ENCODE results near the gene PDE9A. TPM values are rescaled to one million over a fixed set of nuclear protein-coding genes. Genes with fewer than 3 reads are reported as not detected.

Gene PDE9A
- total RNA-seq, 1 donor = 9.5 TPM

DNA sequence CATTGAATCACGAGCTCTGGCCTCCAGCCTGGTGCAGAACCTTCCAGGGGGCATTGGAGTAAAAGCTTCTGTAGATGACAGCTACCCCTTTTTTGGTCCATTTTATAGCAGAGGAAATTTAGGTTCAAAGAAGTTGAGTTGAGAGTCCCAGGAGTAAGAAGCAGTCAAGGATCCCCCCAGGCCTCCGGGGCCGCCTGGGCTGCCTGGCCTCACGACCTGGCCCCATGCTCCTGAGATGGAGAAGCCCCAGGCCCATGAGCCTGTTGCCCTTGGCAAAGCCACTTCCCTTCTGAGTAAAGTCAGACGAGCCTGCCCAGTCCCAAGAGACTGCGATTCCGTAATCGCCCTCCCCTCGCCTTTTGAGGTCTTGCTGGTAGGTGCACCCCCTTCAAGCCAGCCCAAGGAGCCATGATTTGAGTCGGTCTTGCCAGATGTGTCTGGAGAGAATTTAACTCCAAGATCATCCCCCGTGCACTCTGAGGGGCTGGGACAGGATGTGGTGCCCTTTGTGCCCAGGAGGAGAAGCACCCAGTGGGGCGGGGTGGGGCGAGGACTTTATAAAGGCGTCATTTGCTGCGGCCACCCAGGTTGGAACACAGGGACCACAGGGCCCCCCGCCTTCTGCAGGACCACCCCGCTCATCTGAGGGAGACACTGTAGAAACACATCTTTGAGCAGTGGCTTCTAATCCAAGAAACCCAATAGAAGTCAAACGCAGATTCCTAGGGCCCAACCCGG, 30.1 kb downstream of the PDE9A start:
- TF ChIP-seq, protein P1, sequence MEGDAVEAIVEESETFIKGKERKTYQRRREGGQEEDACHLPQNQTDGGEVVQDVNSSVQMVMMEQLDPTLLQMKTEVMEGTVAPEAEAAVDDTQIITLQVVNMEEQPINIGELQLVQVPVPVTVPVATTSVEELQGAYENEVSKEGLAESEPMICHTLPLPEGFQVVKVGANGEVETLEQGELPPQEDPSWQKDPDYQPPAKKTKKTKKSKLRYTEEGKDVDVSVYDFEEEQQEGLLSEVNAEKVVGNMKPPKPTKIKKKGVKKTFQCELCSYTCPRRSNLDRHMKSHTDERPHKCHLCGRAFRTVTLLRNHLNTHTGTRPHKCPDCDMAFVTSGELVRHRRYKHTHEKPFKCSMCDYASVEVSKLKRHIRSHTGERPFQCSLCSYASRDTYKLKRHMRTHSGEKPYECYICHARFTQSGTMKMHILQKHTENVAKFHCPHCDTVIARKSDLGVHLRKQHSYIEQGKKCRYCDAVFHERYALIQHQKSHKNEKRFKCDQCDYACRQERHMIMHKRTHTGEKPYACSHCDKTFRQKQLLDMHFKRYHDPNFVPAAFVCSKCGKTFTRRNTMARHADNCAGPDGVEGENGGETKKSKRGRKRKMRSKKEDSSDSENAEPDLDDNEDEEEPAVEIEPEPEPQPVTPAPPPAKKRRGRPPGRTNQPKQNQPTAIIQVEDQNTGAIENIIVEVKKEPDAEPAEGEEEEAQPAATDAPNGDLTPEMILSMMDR (IDR thresholded peaks at IDR 0.05; ENCODE audit: insufficient read depth, low read depth, low read length) = no peak
- no peak for DNase-seq (ENCODE audit: low read depth)
- no peak overlapping the region for H3K4me3 ChIP-seq (ENCODE audit: low read depth, low read length)

DNA sequence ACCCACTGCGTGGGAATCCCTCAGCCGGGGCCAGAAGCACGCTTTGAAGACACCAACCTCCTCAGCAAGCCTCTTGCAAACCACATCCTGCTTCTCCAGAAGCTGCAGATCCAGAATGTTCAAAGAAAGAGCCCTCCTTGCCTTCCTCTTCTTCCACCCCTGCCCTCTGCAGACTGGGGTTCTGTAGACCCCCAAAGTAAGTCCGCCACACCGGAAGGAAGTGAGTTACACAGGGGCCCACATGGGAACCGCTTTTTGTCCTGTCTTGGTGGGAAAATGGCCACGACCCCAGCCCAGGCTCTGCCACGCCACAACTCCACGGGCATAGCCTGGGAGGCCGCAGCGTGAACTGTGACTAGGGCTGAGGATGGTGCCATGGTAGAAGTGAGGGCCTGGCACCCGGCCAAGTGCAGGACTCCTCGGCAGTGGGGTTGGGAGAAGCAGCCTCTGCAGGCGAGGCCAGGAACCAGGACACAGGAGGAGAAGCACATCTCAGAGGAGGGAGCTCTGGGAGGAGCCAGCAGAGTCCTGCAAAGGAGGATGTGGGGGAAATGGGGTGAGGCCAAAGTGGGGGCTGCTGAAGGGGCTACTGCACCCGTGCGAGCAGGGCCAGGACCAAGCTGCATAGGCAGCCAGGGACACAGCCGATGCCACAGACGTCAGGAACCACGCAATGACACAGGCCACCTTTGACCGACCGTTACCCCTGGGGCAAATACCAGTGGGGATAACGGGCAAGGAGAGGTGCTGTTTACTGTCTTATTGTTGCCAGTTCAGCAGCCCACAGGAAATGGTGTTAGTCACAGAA, 30.9 kb downstream of the PDE9A start:
- TF ChIP-seq, protein P1 (IDR thresholded peaks at IDR 0.05; ENCODE audit: insufficient read depth, low read depth, low read length) = no peak
- no peak overlapping the region for H3K4me3 ChIP-seq (ENCODE audit: low read depth, low read length)
- no peak for DNase-seq (ENCODE audit: low read depth)

DNA sequence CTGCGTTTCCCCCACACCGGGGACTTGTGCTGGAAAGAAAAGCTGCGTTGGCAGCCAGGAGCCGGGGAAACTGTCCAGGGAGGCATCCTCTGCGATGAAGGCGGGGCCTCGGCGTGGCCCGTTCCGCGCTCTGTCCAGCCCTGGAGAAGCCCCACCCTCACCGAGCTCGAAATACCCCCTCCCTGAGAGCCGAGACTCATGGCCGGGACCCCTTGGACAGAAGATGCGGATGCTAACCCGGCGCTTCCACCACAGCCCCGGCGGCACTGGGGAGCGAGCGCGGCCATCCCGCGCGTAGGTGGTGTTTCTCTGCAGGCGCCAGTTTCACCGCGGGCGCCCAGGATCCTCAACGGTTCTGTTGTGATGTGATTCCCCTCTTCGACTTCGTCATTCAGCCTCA, 31.6 kb downstream of the PDE9A start:
- H3K4me3 ChIP-seq (ENCODE audit: low read depth, low read length) = peak overlapping the region; percentile 48
- TF ChIP-seq, protein P1 (IDR thresholded peaks at IDR 0.05; ENCODE audit: insufficient read depth, low read depth, low read length) = no peak
- no peak for DNase-seq (ENCODE audit: low read depth)

DNA sequence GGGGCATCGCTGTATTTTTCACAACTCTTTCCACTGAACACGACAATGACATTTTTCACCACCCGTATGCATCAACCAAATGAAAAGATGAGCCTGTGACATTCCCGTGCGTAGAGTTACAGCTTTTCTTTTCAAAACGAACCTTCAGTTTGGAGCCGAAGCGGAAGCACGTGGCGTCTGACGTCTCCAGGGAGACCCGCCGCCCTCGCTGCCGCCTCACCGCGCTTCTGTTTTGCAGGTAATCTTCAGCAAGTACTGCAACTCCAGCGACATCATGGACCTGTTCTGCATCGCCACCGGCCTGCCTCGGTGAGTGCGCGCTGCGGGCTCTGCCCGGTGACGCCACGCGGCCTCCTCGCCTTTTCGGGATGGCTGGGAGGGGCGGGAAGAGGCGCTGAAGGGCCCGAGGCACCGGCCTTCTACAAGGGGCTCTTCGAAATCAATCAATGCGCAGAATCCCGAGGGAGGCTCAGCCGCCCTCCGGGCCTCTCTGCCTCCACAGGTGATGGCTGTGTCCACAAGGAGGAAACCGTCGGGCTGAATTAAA, 32.6 kb downstream of the PDE9A start:
- DNase-seq (ENCODE audit: low read depth) = no peak
- no peak overlapping the region for H3K4me3 ChIP-seq (ENCODE audit: low read depth, low read length)
- TF ChIP-seq, protein P1 (IDR thresholded peaks at IDR 0.05; ENCODE audit: insufficient read depth, low read depth, low read length) = no peak

DNA sequence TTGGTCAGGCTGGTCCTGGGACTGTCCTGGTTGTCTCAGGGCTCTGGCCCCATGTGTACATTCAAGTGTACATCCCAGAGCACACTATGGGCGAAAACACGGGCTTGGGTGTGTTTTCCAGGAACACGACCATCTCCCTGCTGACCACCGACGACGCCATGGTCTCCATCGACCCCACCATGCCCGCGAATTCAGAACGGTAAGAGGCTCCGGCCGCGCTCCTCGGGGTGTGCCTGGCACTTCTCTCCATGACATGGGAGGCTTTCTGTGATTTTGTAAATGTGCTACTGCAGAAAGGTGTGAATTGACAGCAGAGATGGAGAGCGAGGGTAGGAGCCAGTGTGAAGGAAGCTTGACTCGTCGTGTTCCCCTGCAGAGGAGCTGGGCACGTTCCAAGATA, 34.4 kb downstream of the PDE9A start:
- DNase-seq (ENCODE audit: low read depth) = no peak
- TF ChIP-seq, protein P1 (IDR thresholded peaks at IDR 0.05; ENCODE audit: insufficient read depth, low read depth, low read length) = no peak
- no peak overlapping the region for H3K4me3 ChIP-seq (ENCODE audit: low read depth, low read length)

DNA sequence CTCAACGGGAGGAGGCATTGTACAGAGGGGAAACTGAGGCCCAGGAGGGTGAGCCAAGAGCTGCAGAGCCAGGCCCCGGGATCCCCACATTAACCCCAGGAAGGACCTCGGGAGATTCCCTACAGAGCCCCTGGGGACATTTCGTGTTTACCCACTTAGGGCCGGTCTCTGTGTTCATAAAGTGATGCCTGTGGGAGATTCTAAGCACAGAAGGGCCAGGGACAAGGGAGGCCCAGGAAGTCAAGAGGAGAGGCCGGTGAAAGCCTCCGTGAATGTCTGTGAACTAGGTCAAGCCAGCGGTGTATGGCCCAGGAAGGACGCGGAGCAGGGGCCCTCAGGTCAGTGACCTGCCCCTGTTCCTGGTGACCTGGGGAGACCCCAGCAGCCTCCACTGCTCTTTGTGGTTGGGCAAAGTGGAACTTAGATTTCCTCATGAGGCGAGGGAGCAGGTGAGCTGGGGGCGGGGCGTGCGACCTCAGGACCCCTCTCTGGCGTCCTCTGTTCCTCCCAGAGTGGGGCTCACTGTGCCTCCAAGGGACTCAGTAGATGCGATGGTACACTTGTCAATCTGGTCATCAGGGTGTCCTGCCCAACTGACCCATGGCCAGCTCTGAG, 34.9 kb downstream of the PDE9A start:
- TF ChIP-seq, protein P1 (IDR thresholded peaks at IDR 0.05; ENCODE audit: insufficient read depth, low read depth, low read length) = no peak
- H3K4me3 ChIP-seq (ENCODE audit: low read depth, low read length) = no peak overlapping the region
- no peak for DNase-seq (ENCODE audit: low read depth)
